Activated CD4-positive, alpha-beta T cell treated with anti-CD3 and anti-CD28 coated beads for 1 hour (primary cell): ENCODE data around the gene BTN1A1.
A peak's percentile ranks its signal among the peaks of the same experiment; 100 is the strongest.
"Not testable (repeated sequence)": the region's sequence is repeated elsewhere in the genome, so short reads cannot be mapped to it uniquely, and the experiment has no call there.

ENCODE experiments used
- DNase-seq: peaks from one replicate; pipeline ENCODE4 v3.0.0-alpha.2; 2020

BTN1A1 gene

DNA sequence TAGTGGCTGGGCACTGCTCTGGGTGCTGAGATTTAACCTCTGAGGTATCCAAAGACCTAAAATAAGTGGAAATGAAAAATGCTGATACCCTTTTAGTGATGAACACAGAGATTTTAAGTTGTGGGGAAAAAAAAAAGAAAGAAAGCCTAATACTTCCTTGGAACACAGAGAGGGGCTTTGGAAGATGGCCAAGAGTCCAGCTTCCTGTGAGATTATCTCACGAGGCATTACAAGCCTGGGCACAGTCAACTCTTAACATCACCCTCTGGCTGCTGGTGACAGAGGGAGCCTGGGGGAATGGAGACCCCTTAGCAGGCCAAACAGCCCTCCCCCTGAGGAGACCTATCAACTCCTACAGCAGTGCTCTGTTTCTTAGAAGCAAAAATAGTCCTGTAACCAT is 22.7 kb upstream of the BTN1A1 start:
- no peak for DNase-seq

DNA sequence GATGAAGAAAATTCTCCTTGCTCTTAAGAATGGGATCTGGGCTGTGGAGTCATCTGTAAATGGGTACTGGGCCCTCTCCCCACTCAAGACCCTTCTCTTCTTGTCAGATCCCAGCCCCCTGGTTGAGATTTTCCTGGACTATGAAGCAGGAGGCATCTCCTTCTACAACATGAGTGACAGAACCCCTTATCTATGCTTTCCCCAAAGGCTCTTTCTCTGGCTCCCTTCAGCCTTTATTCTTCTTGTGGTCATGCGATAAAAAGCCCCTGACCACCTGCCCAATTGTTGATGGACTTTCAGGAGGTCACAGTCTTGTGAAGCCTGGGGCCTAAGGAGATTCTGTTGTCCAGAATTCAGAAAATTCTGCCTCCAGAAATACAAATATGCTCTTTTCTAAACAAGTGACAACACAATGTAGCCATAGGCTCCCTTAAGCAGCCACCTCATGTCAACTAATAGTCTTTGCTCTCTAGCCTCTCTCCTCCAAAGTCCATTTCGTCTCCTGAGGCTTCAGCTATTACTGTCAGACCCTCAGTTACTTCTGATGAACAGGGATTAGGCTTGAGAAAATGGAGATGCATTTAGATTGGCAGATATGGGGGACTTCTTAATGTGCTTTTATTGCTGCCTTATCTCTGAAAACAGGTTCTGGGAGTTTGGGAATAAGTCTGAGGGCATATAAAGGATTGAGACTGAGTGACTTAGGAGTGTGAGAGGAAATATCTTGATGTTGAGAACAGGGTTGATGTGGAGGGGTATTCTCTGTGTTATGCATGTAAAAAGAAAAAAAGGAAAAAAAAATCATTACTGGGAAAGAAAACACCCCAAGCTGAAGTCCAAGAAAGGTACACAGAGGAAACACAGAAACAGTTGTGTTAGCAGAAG is 21.8 kb upstream of the BTN1A1 start:
- no peak for DNase-seq

DNA sequence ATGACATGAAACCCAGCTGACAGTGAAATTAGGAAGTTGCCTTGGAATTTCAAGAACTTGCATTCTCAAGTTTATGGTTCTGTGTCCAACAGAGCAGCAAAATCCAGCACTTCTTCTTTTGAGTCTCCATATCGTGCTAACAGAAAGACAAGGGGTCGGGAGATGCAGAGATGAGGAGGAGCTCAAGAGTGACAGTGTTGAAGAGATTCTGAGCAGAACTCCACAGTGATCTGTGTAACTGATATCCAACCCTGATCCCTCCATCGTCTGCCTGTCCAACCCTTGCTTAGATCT is 21.2 kb upstream of the BTN1A1 start:
- no peak for DNase-seq

DNA sequence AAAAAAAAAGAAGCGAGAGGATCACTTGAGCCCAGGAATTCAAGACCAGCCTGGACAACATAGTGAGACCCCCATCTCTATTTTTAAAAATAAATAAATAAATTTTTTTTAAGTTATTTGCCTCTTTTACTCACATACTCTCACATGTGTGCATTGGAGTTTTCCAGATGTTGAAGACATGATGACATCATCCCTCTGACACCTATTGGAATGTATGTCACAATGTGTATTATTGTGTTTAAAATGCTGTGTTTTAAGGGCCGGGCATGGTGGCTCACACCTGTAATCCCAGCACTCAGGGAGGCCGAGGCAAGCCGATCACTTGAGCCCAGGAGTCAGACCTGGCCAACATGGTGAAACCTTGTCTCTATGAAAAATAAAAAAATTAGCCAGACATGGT is 17.8 kb upstream of the BTN1A1 start:
- no peak for DNase-seq

DNA sequence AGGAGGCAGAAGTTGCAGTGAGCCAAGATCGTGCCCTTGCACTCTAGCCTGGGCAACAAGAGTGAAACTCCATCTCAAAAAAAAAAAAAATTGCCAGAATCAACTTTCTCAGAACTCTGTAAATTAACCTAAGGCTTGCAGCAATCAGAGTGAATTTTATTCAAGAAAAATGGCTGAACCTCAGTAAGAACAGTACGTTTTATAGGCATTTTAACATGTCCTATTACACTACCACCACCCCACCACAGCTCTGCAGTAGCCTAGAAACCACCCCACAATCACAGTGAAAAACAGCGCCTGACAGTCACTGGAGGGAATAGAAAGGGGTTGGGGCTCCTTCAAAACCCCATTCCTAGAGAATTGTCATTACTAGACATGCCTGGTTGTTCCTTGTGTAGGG is 16.4 kb upstream of the BTN1A1 start:
- no peak for DNase-seq

DNA sequence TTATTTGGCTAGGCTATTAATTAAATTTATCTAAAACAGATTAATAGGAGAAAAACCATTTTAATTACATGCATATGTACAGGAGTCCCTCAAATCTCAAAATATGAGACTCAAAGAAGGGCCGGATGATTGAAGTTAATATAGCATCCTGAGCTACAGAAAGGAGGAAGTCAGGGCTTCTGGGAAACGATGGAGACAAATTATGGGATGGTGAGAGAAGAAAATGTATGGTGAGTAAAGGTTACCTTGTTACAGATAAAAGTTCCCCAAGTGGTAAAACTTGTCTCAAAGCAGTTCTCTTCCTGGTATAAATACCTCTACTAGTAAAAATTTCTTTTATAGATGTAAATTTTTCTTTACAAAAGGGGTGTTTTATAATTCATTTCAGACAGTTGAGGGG is 15.9 kb upstream of the BTN1A1 start:
- no peak for DNase-seq

DNA sequence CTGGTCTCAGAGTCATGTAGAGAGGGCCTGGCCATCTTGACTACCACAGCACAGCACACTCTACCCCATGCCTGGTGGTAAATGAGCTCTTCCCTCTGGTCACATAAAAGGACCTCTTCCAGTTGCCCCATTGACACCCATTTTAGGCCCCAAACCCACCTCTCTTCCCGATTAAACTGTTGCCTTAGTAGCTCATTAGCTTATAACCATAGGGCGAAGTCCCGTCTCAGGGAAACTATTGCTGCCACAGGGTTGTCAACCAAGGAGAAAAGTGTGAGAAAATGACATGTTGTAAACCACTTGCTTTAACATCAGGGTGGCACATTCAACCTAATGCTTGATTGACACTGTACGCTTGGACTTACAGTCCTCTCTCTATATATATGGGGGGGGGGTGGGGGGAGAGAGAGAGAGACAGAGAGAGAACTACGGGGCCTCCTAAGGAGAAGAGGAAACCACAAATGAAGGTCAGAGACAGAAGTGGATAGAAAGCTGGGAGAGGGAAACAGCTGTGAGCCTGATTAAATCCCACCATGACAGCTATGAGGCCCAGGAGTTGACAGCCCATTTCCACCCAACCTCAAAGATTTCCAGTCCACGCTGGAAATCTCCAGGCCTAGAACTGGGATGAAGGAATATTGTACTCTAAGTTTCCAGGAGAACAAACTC is 14.9 kb upstream of the BTN1A1 start:
- no peak for DNase-seq

DNA sequence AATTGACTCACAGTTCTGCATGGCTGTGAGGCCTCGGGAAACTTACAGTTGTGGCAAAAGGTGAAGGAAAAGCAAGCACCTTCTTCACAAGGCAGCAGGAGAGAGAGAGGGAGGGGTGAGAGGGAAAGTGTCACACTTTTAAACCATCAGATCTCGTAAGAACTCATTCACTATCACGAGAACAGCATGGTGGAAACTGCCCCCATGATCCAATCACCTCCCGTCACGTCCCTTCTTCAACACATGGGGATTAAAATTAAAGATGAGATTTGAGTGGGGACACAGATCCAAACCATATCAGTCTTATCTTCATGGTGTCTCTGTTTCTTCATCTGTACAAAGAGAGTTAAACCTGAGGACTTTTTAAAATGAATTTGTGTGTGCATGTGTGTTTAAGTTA is 13.7 kb upstream of the BTN1A1 start:
- no peak for DNase-seq

DNA sequence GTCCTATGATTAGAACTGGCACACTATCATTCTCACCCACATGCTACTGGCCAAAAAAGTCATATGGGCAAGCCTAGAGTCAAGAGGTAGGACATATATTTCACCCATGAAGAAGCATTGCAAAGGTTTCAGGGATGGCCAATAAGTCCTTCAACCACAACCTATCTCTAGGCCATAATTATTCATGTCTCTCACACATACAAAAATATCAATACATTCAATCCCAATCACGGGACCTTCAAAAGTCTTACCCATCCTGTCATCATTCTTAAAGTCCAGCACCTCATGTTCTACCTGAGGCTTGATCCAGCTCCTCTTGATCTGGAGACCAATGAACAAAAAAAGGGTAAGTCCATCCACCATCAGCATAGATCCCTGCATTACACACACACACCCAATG is 12.6 kb upstream of the BTN1A1 start:
- no peak for DNase-seq

DNA sequence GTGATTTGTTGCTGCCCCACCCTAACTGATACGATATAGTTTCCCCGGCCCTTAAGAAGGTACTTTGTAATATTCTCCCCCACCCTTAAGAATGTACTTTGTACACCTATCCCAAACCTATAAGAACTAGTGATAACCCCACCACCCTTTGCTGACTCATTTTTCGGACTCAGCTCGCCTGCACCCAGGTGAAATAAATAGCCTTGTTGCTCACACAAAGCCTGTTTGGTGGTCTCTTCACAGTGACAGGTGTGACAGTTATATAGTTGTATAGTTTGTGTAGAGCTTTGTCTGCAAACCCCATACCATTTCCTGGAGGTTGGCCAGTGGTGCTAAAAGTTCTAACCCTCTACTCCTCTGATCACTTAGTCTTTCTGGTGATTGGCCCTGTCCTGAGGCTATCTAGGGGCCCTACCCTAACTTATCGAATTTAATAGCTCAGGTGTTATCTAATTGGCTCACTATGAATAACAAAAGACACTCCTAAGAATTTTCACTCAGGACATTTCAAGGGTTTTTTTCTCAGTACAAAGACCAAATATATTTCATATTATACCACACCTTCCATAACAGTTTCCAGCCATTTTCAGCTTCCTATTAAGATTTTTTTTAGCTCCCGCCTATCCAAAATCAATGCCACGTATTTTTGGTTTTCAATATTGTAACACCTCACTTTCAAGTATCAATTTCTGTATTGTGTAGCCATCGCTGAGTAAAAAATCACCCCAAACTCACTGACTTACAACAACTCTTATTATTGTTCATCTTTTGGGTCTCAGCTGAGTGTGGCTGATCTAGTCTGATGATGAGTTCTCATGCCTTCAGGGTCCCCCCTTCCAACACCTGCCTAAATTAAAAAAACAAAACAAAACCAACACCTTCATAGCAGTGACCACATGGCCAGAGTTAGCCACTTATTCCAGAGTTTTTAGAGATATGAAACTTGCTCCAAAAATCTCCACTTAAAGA is 9.8 kb upstream of the BTN1A1 start:
- DNase-seq, result no peak

DNA sequence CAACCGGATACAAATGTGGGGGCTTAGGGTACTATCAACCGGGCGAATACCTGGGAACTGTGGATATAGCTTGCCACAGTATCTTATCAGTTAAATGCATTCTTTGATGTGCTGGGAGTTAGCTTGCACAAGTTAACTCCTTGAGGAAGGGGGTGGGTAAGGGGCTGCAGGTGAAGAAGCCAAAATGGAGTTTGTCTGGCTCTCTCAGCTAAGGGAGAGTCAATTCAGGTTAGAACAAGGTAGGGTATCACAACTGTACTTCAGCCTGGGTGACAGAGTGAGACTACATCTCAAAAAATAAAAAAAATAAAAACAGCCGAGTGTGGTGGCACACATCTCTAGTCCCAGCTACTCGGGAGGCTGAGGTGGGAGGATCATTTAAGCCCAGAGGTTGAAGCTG is 8.5 kb upstream of the BTN1A1 start:
- DNase-seq, result no peak

DNA sequence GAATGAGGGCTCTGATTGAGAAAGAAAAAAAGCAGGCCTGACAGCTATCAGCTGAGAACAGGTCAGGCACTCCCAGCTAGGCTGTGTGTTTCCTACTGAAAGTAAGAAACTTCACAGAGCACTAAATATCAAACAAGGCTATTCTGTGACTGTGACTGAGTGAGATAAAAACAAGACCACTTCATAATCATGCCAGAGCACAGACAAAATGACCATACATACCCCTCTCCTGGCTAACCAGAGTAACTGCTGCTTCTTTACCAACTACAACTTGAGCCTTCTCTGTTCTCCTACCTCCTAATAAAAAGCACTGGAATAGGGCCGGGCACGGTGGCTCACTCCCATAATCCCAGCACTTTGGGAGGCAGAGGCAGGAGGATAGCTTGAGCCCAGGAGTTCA is 6.8 kb upstream of the BTN1A1 start:
- no peak for DNase-seq

DNA sequence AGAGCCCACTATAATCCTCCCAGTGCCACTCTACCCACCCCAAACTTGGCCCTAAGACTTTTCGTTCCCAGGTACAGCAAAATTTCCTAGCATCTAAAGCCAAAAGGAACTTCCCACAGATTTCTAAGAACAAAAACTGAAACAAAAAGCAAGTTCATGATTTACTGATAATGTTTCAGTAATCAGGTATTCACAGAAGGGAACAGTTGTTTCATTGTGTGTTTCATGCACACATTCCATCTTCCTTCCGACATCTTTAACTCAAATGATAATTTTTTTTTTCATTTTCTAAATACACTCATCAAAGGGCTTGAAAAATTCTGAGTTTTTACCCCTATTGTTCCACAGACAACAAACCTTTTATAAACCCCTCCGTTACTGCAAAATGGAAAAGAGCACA is 6.0 kb upstream of the BTN1A1 start:
- DNase-seq, result no peak

DNA sequence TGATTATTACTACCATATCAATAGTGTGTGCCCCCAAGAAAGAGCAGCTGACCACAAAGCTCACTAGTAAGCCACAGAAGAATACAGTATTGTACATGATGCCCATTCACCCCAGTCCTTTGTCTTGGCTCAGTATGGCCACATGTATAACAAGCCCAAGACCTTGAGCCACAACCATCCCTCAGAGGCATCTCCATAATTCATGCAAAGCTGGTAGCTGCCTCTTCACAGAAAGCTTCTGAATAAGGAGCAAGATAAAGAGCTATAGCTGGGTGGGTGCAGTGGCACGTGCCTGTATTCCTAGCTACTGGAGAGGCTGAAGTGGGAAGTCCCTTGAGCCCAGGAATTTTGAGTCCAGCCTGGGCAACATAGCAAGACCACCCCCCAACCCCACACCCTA is 4.8 kb upstream of the BTN1A1 start:
- no peak for DNase-seq

DNA sequence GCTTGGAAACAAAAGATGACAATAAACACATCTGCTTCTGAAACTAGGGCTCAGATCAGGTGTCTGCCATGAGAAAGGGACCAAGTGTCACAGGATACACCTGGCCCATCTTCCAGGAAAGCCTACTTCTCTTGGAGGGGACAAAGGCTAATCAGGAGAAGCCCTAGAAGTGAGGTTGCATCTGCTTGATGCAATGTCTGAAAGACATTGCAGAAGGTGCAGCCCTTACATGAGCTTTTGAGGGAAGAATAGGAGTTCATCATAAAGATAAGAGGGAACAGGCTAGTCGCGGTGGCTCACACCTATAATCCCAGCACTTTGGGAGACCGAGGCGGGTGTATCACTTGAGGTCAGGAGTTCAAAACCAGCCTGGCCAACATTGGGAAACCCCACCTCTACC is 2.5 kb upstream of the BTN1A1 start:
- no peak for DNase-seq

DNA sequence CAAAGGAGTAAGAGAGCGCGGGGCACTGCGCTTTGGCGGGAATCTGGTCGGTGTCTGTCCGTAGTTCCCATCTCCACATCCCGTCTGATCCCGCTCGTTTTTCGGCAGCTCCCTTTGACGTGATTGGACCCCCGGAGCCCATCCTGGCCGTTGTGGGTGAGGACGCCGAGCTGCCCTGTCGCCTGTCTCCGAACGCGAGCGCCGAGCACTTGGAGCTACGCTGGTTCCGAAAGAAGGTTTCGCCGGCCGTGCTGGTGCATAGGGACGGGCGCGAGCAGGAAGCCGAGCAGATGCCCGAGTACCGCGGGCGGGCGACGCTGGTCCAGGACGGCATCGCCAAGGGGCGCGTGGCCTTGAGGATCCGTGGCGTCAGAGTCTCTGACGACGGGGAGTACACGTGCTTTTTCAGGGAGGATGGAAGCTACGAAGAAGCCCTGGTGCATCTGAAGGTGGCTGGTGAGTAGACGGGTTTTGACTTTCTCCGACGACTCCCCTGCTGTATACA is 1.4 kb downstream of the BTN1A1 start:
- DNase-seq, result peak; percentile 16

DNA sequence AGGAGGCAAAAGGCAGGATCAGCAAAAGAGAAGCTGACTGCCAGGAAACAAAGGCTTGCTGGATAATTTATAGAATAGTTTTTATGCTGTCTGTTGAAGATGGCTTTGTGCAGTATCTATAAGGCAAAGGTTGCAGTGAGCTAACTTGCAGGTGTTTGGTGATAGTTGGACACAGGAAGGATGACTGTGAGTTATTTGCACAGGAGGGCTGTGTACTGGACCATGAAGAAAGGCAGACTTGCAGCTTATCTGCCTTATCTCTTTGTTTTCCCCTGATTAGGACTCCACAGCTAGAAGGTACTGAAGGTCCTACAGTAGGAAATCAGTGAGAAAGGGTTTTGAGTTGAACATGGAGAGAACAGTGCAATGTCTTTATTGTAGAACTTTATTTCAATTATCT is 2.1 kb downstream of the BTN1A1 start:
- no peak for DNase-seq

DNA sequence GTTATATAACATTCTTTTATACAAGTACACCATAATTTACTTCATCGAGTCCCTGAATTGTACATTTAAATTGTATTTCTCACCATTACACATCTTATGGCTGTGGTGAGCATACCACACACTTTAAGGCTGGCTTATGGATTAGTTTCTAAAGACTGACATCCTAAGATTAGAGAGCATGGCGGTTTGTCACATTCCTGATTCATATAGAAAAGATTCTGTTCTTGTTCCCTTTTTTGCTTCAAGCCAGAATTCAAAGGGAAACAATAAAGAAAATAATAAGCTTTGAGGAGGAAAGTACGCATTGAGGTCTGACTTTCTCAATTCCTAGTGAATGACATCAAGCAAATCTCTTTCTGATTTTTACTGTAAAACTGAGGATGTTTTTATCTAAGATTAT is 2.5 kb downstream of the BTN1A1 start:
- no peak for DNase-seq

DNA sequence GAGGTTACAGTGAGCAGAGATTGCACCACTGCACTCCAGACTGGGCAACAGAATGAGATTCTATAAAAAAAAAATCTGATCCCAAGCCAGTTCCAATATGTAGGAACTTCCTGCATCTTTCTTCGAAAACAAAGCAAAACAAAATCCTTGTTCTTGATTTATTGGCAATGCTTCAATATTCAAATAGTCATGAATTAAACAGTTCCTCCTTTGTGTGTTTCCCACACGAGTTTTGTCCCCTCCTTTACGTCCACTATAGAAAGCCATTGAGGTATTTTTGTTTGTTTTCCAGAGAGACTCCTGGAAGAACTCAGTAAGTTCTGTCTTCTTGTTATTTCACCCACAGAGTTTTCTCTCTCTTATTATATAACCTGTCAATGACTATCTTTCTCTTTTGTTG is 7.6 kb downstream of the BTN1A1 start:
- DNase-seq, result no peak

DNA sequence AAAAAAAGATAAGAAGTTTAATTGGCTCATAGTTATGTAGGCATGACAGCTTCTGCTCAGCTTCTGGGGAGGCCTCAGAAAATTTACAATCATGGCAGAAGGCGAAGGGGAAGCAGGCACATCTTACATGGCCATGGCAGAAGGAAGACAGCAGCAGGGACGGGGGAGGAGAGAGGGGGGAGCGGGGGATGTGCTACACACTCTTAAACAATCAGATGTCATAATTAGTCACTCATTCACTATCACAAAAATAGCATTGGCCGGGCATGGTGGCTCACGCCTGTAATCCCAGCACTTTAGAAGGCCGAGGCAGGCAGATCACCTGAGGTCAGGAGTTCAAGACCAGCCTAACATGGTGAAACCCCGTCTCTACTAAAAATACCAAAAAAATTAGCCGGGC is 10.9 kb downstream of the BTN1A1 start:
- not testable (repeated sequence) for DNase-seq

DNA sequence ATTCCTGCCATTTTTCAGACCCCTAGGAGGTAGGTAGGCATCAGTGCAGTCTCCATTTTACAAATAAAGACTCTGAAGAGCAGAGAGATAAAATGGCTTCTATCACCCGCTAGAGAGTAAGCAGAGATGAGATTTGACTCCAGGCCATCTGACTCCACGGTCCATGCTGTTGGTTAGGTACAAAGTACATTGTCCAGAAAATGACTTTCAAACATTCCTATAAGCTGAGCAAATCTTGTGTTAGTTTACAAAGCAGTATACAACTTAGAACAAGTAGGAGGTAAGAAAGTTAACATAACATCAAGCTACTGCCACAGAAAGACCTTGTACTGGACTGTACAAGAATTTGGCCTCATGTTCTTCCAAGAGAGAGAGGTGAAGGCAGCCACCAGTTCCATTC is 14.9 kb downstream of the BTN1A1 start:
- no peak for DNase-seq

DNA sequence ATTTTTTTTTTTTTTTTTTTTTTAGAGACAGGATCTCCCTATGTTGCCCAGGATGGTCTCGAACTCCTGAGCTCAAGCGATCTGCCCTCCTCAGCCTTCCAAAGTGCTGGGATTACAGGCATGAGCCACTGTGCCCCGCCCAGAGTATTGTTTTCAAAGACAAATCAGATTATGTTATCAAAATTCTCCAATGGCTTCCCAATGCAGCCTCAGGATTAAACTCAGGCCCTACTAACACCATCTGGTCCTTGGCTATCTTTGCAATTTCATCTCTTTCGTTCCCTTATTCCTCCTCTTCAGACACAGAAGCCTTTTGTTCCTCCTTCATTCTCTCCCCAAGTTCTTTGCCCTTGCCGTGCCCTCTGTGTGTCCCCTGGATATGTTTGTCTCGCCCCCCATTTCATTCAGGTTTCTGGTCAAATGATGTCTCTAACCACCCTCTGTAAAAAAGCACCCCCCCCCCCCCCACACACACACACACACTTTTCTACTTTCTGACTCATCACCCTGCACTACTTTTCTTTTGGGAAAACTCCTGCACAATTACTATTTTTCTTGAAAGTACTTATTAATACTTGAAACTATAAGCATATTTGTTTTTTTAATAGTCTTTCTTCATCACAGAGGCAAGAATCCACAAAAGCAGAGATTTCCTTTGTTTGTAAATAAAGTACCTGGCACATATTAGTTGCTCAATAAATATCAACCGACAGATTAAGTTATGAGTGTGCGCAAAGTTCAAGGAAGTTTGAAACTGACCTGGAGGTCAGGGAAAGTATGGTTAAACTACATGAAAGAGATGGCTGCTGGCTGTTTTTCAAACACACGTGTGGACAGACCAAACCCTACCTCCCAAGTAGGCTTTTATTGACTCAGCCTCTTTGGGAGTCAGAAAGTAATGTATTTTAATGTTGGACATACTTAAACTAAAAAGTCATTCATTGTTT is 16.7 kb downstream of the BTN1A1 start:
- no peak for DNase-seq
